K562 (cell line): ENCODE results near the gene ABHD8. TPM values are rescaled to one million over a fixed set of nuclear protein-coding genes. Genes with fewer than 3 reads are reported as not detected.
A peak's percentile ranks its signal among the peaks of the same experiment; 100 is the strongest.

ENCODE experiments used
- ATF1 ChIP-seq, 2 experiments: fragments of 450-650 bp in 1 of 2; IDR thresholded peaks; 2 replicates each; pipeline ENCODE4 v1.6.1; 2016; ENCODE audit warnings: missing compliant biosample characterization in 1 of 2, missing genetic modification characterization in 1 of 2
- DMBX1 ChIP-seq: fragments of 250-450 bp; sonication (Bioruptor Pico); IDR thresholded peaks from 2 replicates; pipeline ENCODE4 v1.8.0; 2022; ENCODE audit warnings: inconsistent platforms, mild to moderate bottlenecking, moderate library complexity, borderline replicate concordance
- FOXJ2 ChIP-seq: fragments of 200-800 bp; sonication (Bioruptor generic); IDR thresholded peaks from 2 replicates; pipeline ENCODE4 v1.6.1; 2016; ENCODE audit warnings: missing genetic modification characterization, missing compliant biosample characterization
- HNRNPK ChIP-seq: fragments of 200-400 bp; formaldehyde crosslinking; IDR thresholded peaks from one replicate; pipeline ENCODE4 v1.6.1; 2018; ENCODE audit warnings: mild to moderate bottlenecking, low read depth, low read length; ENCODE audit not compliant: poor library complexity, severe bottlenecking
- MBD2 ChIP-seq: sonication (generic); IDR thresholded peaks from 2 replicates; pipeline ENCODE4 v1.6.1; 2016; ENCODE audit warnings: low read depth, borderline replicate concordance
- MCM7 ChIP-seq, 2 experiments: fragments of 450-650 bp; IDR thresholded peaks; 2 replicates each; pipeline ENCODE4 v1.6.1; 2016 to 2018
- MTA3 ChIP-seq: fragments of 450-650 bp; formaldehyde crosslinking; IDR thresholded peaks from 2 replicates; pipeline ENCODE4 v1.6.1; 2017; ENCODE audit warnings: mild to moderate bottlenecking, borderline replicate concordance
- MYNN ChIP-seq, 2 experiments: sonication (generic); formaldehyde crosslinking in 1 of 2; IDR thresholded peaks; 2 replicates each; pipeline versions ENCODE4 v1.5.0 to v1.6.1; 2016 to 2020; ENCODE audit warnings: antibody characterized with exemption in 1 of 2, missing genetic modification reagents in 1 of 2
- PHB ChIP-seq: fragments of 250-450 bp; sonication (Bioruptor Pico); IDR thresholded peaks from 2 replicates; pipeline ENCODE4 v1.5.0; 2021
- SIRT6 ChIP-seq: IDR thresholded peaks from one replicate; pipeline ENCODE4 v1.6.1; 2012; ENCODE audit warnings: low read depth, mild to moderate bottlenecking, control low read depth, inconsistent platforms, low read length, moderate library complexity
- TAF15 ChIP-seq: fragments of 200-400 bp; formaldehyde crosslinking; IDR thresholded peaks from 2 replicates; pipeline ENCODE4 v1.6.1; 2017; ENCODE audit warnings: mild to moderate bottlenecking, low read depth, low read length, moderate library complexity
- TCF3 ChIP-seq: sonication (generic); formaldehyde crosslinking; IDR thresholded peaks from 2 replicates; pipeline ENCODE4 v1.4.0; 2020; ENCODE audit warnings: mild to moderate bottlenecking, missing genetic modification reagents
- polyA plus RNA-seq, 8 experiments: library from polyadenylated mRNA; depleted of rRNA in 4 of 8; stranded (reverse) in 5 of 8; unstranded in 3 of 8; fragments of >200 nt; fragmentation: Nextera tagmentation in 2 of 8; fragmentation: Illumina TruSeq in 1 of 8; extraction: Ambion mirVana in 2 of 8; extraction: Trizol in 1 of 8; gene quantifications; 2 replicates each; pipeline versions ENCODE4 v1.2.1 to v1.2.3, GENCODE V29; 2011 to 2014; ENCODE audit warnings: inconsistent platforms in 1 of 8, missing spikeins in 1 of 8
- total RNA-seq, 7 experiments: library from RNA; depleted of rRNA in 6 of 7; stranded (reverse); fragments of >200 nt in 6 of 7; fragmentation: Illumina TruSeq in 2 of 7; extraction: Trizol in 2 of 7; gene quantifications; 2 replicates each; pipeline versions ENCODE4 v1.2.1 to v1.2.3, GENCODE V29; 2011 to 2021; ENCODE audit warnings: low replicate concordance in 1 of 7
- TF ChIP-seq, protein P1 (sequence below): sonication (generic); formaldehyde crosslinking; IDR thresholded peaks from 2 replicates; pipeline ENCODE4 v1.8.0; 2022; ENCODE audit warnings: mild to moderate bottlenecking, missing genetic modification reagents
- TF ChIP-seq, protein P2 (sequence below), 2 experiments: IDR thresholded peaks; 2 replicates each; pipeline ENCODE4 v1.6.1; 2012; ENCODE audit warnings: improper control_type of control experiment in 2 of 2, low read depth in 2 of 2, low read length in 2 of 2, borderline replicate concordance in 1 of 2

The ABHD8 gene
- total and polyA plus RNA-seq, 9 of the 15 experiments (the other 6 are each of a cell fraction or from before 2014, with no cell fraction given), result 0.04 to 6.6 (median 2.0) TPM; not detected in 1

DNA sequence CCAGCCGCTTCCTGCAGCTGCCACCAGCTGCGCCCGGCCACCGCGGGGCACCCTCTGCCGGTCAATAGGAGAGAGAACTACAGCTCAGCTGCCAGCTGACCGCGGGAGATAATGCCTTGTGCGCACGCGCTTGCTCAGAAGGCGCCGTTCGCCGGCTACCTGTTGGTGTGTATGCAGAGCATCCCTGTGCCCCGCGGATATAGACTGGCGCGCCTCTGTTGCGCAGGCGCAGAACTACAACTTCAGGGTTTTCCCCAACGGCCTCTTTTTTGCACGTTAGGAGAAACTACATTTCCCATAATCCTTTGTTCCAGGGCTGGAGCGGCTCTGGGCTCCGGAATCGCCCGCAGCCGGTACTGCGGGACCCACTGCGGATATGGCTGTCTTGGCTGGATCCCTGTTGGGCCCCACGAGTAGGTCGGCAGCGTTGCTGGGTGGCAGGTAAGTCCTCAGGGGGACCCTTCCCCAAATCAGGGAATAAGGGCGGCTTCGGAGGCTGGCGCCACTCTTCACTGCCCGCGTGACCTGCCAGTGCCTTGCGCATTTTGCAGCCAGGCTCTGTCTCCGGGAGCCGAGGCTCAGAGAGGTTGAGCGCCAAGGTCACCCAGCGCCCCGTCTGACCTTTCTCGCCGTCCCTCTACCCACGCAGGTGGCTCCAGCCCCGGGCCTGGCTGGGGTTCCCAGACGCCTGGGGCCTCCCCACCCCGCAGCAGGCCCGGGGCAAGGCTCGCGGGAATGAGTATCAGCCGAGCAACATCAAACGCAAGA is 2.5 kb upstream of the ABHD8 start, which contains the start of gene MRPL34 (continued):
- peak; percentile 68 for TF ChIP-seq TCF3 (CRISPR knock-in tag)
- peak; percentile 94 for TF ChIP-seq MYNN (IDR thresholded peaks at IDR 0.05)
- no peak for TF ChIP-seq MYNN (CRISPR knock-in tag; IDR thresholded peaks at IDR 0.05)
- peak; percentile 78; the same call in 1 of the 2 replicates for TF ChIP-seq MTA3
- peak; percentile 55; the same call in 1 of the 2 replicates for TF ChIP-seq FOXJ2 (tag)
- no peak for TF ChIP-seq ATF1 (CRISPR knock-in tag; IDR thresholded peaks at IDR 0.05)
- TF ChIP-seq ATF1 (tag; IDR thresholded peaks at IDR 0.05), result peak; percentile 37
- TF ChIP-seq, protein P1, sequence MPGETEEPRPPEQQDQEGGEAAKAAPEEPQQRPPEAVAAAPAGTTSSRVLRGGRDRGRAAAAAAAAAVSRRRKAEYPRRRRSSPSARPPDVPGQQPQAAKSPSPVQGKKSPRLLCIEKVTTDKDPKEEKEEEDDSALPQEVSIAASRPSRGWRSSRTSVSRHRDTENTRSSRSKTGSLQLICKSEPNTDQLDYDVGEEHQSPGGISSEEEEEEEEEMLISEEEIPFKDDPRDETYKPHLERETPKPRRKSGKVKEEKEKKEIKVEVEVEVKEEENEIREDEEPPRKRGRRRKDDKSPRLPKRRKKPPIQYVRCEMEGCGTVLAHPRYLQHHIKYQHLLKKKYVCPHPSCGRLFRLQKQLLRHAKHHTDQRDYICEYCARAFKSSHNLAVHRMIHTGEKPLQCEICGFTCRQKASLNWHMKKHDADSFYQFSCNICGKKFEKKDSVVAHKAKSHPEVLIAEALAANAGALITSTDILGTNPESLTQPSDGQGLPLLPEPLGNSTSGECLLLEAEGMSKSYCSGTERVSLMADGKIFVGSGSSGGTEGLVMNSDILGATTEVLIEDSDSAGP (CRISPR knock-in tag), result no peak
- 0 out of 2 replicates have a peak, but pooled peaks have one; percentile 36 for TF ChIP-seq DMBX1 (CRISPR knock-in tag)
- TF ChIP-seq MBD2, result peak; percentile 67
- TF ChIP-seq PHB (CRISPR knock-in tag), result 0 out of 2 replicates have a peak, but pooled peaks have one; percentile 65
- no peak for TF ChIP-seq MCM7 (IDR thresholded peaks at IDR 0.05)
- no peak for TF ChIP-seq SIRT6
- TF ChIP-seq, protein P2, sequence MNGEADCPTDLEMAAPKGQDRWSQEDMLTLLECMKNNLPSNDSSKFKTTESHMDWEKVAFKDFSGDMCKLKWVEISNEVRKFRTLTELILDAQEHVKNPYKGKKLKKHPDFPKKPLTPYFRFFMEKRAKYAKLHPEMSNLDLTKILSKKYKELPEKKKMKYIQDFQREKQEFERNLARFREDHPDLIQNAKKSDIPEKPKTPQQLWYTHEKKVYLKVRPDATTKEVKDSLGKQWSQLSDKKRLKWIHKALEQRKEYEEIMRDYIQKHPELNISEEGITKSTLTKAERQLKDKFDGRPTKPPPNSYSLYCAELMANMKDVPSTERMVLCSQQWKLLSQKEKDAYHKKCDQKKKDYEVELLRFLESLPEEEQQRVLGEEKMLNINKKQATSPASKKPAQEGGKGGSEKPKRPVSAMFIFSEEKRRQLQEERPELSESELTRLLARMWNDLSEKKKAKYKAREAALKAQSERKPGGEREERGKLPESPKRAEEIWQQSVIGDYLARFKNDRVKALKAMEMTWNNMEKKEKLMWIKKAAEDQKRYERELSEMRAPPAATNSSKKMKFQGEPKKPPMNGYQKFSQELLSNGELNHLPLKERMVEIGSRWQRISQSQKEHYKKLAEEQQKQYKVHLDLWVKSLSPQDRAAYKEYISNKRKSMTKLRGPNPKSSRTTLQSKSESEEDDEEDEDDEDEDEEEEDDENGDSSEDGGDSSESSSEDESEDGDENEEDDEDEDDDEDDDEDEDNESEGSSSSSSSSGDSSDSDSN (IDR thresholded peaks at IDR 0.05; ENCODE audit: borderline replicate concordance in 1 of 2, low read depth in 2 of 2, low read length in 2 of 2), result no peak; a peak in 1 of 4 replicates
- no peak for TF ChIP-seq TAF15
- TF ChIP-seq HNRNPK, result peak; percentile 48
